NB4 (cell line): ENCODE measurements around the gene LYST.

Source experiments
- MYC ChIP-seq: IDR thresholded peaks from 2 replicates; pipeline ENCODE4 v1.6.1; 2011; ENCODE audit warnings: low read depth, low read length
- POLR2A ChIP-seq: IDR thresholded peaks from 2 replicates; pipeline ENCODE4 v1.6.1; 2011; ENCODE audit warnings: mild to moderate bottlenecking; ENCODE audit not compliant: insufficient read length; ENCODE audit errors: extremely low read depth
- TF ChIP-seq, protein P1 (sequence below): IDR thresholded peaks from one replicate; pipeline ENCODE4 v1.5.1; 2012; ENCODE audit warnings: low read depth, low read length

DNA sequence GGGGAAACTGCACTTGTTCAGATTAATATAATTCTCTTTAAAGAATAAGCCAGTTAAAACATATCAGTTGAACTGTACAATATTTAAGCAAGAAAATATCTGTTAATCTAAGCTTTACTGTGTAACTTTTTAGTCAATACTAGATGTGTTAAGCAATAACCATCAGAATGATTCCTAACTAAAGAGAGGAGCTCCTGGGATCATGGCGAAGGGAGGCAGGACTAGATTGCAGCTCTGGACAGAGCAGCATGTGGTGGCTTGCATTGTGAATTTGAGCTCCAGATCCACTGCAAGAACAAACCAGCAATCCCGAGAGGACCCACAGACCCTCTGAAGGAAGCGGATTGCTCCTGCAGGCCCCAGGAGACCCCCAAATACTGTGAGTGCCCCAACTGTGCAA lies 21.9 kb downstream of the LYST start:
- TF ChIP-seq, protein P1, sequence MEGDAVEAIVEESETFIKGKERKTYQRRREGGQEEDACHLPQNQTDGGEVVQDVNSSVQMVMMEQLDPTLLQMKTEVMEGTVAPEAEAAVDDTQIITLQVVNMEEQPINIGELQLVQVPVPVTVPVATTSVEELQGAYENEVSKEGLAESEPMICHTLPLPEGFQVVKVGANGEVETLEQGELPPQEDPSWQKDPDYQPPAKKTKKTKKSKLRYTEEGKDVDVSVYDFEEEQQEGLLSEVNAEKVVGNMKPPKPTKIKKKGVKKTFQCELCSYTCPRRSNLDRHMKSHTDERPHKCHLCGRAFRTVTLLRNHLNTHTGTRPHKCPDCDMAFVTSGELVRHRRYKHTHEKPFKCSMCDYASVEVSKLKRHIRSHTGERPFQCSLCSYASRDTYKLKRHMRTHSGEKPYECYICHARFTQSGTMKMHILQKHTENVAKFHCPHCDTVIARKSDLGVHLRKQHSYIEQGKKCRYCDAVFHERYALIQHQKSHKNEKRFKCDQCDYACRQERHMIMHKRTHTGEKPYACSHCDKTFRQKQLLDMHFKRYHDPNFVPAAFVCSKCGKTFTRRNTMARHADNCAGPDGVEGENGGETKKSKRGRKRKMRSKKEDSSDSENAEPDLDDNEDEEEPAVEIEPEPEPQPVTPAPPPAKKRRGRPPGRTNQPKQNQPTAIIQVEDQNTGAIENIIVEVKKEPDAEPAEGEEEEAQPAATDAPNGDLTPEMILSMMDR = no peak
- no peak for TF ChIP-seq MYC
- TF ChIP-seq POLR2A = no peak
